Stimulated activated CD8-positive, alpha-beta memory T cell treated with anti-CD3 and anti-CD28 coated beads, Interleukin-4, amount 100 ng/mL, for 24 hours (primary cell): ENCODE data around the gene PRSS2.
"Not testable (repeated sequence)": the region's sequence is repeated elsewhere in the genome, so short reads cannot be mapped to it uniquely, and the experiment has no call there.

Experiments used
- DNase-seq: peaks from one replicate; pipeline ENCODE4 v3.0.0-alpha.2; 2020; ENCODE audit warnings: low read depth

Gene PRSS2

GRCh38 chr7:142770661-142771352 lies at the start of gene PRSS2:
Gene PRSS2, plus strand, starts transcription at chr7:142770970. Its CDS starts 13 bp downstream, at chr7:142770983.
- no peak for DNase-seq

- DNase-seq, result no peak
Measured at GRCh38 chr7:142720986-142721385, 49.8 kb upstream of the PRSS2 start.

GRCh38 chr7:142722248-142722794 lies 48.4 kb upstream of the PRSS2 start:
- DNase-seq, result no peak

GRCh38 chr7:142733271-142733670 lies 37.5 kb upstream of the PRSS2 start:
- no peak for DNase-seq

- DNase-seq, result no peak
Measured at GRCh38 chr7:142739923-142740492, 30.8 kb upstream of the PRSS2 start.

GRCh38 chr7:142740786-142741185 lies 30.0 kb upstream of the PRSS2 start:
- no peak for DNase-seq

GRCh38 chr7:142741932-142742331 lies 28.8 kb upstream of the PRSS2 start:
- not testable (repeated sequence) for DNase-seq

- no peak for DNase-seq
Measured at GRCh38 chr7:142745091-142745635, 25.6 kb upstream of the PRSS2 start.

- no peak for DNase-seq
Measured at GRCh38 chr7:142745745-142746144, 25.0 kb upstream of the PRSS2 start.

GRCh38 chr7:142746264-142746663 lies 24.5 kb upstream of the PRSS2 start:
- no peak for DNase-seq

GRCh38 chr7:142748410-142748809 lies 22.4 kb upstream of the PRSS2 start:
- DNase-seq, result not testable (repeated sequence)

GRCh38 chr7:142749218-142749993 lies 21.4 kb upstream of the PRSS2 start, which contains the start of gene PRSS1:
Gene PRSS1, plus strand, starts transcription at chr7:142749472. Its CDS starts 13 bp downstream, at chr7:142749485.
- DNase-seq, result no peak

GRCh38 chr7:142750321-142750938 lies 20.3 kb upstream of the PRSS2 start:
- DNase-seq, result no peak

GRCh38 chr7:142751526-142752175 lies 19.1 kb upstream of the PRSS2 start:
- not testable (repeated sequence) for DNase-seq

GRCh38 chr7:142752376-142753225 lies 18.2 kb upstream of the PRSS2 start:
- DNase-seq, result no peak

- no peak for DNase-seq
Measured at GRCh38 chr7:142753366-142753765, 17.4 kb upstream of the PRSS2 start.

GRCh38 chr7:142753925-142754491 lies 16.8 kb upstream of the PRSS2 start:
- DNase-seq, result not testable (repeated sequence)

GRCh38 chr7:142754681-142755575 lies 15.8 kb upstream of the PRSS2 start:
- no peak for DNase-seq

GRCh38 chr7:142758312-142758711 lies 12.5 kb upstream of the PRSS2 start:
- DNase-seq, result not testable (repeated sequence)
